Prostate gland (tissue), 2 donors: ENCODE data around the gene ARHGEF26.

ENCODE experiments used
- POLR2A ChIP-seq: fragments of 450-650 bp; IDR thresholded peaks from one replicate; pipeline ENCODE4 v1.6.1; 2016; ENCODE audit warnings: antibody characterized with exemption, mild to moderate bottlenecking
- POLR2AphosphoS5 ChIP-seq: sonication (generic); formaldehyde crosslinking; IDR thresholded peaks from one replicate; pipeline ENCODE4 v1.6.1; 2017; ENCODE audit warnings: antibody characterized with exemption
- TF ChIP-seq, protein P1 (sequence below), 4 experiments: fragments of 200-600 bp in 2 of 4; fragments of 450-650 bp in 2 of 4; sonication (generic) in 2 of 4; IDR thresholded peaks; 1 replicate in 3 of 4; 2 replicates in 1 of 4; pipeline ENCODE4 v1.5.1; 2016 to 2019; ENCODE audit warnings: antibody characterized with exemption in 4 of 4, mild to moderate bottlenecking in 2 of 4, moderate library complexity in 2 of 4

DNA sequence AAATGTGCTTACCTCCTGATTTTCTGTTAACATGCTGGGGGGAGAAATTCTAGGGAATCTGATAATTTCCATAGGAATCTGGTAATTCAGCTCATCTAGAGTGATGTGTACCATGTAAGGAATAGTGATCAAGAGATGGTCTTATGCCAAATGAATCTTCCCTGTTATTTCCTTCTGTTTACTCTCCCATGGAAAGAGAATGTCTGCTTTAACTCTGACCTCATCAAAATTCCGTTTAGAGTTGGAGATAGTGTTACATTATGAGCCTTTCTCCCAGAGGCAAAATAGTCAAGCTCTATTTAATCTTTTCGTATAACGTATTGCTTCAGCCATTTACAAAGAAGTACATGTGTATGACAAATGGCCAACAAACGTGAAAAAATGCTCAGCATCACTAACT, 76.6 kb downstream of the ARHGEF26 start:
- TF ChIP-seq, protein P1, sequence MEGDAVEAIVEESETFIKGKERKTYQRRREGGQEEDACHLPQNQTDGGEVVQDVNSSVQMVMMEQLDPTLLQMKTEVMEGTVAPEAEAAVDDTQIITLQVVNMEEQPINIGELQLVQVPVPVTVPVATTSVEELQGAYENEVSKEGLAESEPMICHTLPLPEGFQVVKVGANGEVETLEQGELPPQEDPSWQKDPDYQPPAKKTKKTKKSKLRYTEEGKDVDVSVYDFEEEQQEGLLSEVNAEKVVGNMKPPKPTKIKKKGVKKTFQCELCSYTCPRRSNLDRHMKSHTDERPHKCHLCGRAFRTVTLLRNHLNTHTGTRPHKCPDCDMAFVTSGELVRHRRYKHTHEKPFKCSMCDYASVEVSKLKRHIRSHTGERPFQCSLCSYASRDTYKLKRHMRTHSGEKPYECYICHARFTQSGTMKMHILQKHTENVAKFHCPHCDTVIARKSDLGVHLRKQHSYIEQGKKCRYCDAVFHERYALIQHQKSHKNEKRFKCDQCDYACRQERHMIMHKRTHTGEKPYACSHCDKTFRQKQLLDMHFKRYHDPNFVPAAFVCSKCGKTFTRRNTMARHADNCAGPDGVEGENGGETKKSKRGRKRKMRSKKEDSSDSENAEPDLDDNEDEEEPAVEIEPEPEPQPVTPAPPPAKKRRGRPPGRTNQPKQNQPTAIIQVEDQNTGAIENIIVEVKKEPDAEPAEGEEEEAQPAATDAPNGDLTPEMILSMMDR (IDR thresholded peaks at IDR 0.05) = no peak
- no peak for TF ChIP-seq POLR2A
- TF ChIP-seq POLR2AphosphoS5 = no peak
